Activated CD8-positive, alpha-beta memory T cell treated with anti-CD3 and anti-CD28 coated beads, Interleukin-2, amount 50 U/mL, for 4 hours (primary cell): ENCODE measurements around the gene PSTPIP1.

Experiments
- DNase-seq: peaks from one replicate; pipeline ENCODE4 v3.0.0-alpha.2; 2020

PSTPIP1 gene

GRCh38 chr15:77032052-77032646 is 37.2 kb downstream of the PSTPIP1 start:
- DNase-seq = peak; percentile 9

GRCh38 chr15:77032647-77033416 is 37.9 kb downstream of the PSTPIP1 start:
- peak; percentile 13 for DNase-seq

DNA sequence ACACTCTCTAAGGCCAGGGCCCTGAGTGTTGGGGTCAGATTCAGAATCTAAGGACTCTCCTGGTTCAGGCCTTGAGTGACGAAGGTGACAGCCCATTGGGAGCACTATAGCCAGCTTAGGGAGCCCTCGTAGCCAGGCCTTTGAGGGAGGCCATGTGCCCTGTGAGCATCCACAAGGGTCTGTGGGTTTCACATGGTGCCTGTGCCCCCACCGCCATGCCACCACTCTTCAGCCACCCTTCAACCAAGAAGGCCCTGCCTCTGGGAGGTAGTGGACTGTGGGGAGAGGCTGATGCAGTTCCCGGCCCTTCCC is 38.4 kb downstream of the PSTPIP1 start:
- no peak for DNase-seq

- DNase-seq = peak; percentile 15
Observed at GRCh38 chr15:77033729-77034671, 39.1 kb downstream of the PSTPIP1 start.

- peak; percentile 54 for DNase-seq
Observed at GRCh38 chr15:77034695-77035489, 40.0 kb downstream of the PSTPIP1 start.

GRCh38 chr15:77035584-77035983 is 40.7 kb downstream of the PSTPIP1 start:
- peak; percentile 11 for DNase-seq

- peak; percentile 13 for DNase-seq
Observed at GRCh38 chr15:77035999-77036471, 41.1 kb downstream of the PSTPIP1 start.

DNA sequence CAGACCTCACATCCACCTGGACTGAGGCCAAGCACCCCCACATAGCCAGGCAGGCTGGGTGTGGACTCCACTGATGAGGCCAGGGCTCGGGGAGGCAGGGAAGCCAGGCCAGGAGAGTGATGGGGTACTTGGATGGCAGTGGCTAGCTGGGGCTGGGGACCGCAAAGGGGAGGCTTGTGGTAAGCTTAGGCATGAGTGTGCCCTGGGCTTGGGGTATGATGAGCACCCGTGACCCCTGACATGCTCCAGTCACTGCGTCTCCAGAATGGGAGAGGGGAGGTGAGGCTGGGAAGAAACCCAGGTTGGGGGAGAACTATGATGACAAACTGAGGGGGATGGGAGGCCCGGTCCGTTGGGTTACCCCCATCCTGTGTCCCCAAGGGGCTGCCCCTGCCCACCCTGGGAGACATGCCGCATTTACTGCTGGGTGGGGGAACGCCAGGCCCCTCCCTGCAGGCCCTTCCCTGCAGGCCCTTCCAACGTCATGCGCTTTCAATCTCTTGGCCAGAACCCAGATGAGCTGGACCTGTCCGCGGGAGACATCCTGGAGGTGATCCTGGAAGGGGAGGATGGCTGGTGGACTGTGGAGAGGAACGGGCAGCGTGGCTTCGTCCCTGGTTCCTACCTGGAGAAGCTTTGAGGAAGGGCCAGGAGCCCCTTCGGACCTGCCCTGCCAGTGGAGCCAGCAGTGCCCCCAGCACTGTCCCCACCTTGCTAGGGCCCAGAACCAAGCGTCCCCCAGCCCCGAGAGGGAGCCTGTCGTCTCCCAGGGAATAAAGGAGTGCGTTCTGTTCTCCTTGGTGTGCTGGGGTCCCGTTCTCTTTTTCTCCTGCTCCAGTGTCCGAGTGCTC is 41.8 kb downstream of the PSTPIP1 start:
- DNase-seq = peak; percentile 12

DNA sequence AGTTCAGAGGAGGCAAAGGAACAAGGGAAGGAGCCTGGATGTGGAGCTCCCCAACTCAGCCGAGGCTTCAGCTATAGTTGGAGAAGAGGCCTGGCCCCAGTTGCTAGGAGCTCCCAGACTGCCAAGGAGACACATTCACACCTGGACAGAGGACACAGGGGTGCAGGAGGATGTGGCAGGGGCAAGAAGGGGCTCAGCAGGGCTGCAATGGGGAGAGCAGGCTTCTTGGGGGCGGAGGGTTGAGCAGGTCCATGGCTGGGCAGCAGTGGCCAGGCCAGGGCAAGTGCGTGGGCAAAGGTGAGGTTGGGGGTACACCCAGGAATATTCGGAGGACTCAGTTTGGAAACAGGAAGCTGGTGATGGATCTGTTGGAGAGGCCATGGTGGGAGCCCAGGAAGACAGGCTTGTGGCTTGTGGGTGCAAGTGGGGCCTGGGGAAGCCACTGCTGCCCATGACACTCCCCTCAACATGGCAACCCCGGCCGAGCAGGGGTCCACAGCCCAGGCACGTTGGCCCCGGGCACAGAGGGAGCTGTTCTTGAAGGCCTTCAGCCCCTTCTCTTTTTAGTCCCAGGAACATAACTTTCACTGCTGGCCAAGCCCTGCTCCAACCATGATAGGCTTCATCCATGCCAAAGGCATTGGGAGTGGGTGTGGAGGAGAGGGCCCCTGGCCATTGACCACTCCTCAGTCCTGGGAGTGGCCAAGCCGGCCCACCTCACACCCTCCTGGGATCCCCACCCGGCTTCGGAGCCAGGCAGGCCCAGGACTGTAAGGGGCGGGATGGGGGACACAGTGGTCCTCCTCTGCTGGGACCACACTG is 42.7 kb downstream of the PSTPIP1 start:
- peak; percentile 13 for DNase-seq

GRCh38 chr15:77038312-77039216 is 43.6 kb downstream of the PSTPIP1 start:
- DNase-seq = peak; percentile 13

DNA sequence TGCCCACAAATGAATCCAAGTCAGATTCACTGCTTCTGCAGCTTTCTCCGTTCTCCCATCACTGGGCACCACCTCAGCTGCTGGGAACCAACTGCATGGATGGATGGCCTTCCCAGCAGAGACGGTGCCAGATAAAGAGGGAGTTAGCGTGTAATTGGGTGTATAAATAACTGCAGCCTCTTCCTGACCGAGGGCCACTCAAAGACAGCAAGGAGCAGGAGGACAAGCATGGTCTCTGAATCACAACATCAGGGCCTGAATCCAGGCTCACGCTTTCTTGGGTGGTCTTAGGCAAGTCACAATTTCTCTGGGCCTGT is 44.2 kb downstream of the PSTPIP1 start:
- DNase-seq = no peak

GRCh38 chr15:77039848-77040247 is 44.9 kb downstream of the PSTPIP1 start:
- DNase-seq = no peak

- no peak for DNase-seq
Observed at GRCh38 chr15:77040673-77041072, 45.7 kb downstream of the PSTPIP1 start.

- DNase-seq = no peak
Observed at GRCh38 chr15:77042245-77042919, 47.5 kb downstream of the PSTPIP1 start.

- no peak for DNase-seq
Observed at GRCh38 chr15:77042955-77043920, 48.3 kb downstream of the PSTPIP1 start.

DNA sequence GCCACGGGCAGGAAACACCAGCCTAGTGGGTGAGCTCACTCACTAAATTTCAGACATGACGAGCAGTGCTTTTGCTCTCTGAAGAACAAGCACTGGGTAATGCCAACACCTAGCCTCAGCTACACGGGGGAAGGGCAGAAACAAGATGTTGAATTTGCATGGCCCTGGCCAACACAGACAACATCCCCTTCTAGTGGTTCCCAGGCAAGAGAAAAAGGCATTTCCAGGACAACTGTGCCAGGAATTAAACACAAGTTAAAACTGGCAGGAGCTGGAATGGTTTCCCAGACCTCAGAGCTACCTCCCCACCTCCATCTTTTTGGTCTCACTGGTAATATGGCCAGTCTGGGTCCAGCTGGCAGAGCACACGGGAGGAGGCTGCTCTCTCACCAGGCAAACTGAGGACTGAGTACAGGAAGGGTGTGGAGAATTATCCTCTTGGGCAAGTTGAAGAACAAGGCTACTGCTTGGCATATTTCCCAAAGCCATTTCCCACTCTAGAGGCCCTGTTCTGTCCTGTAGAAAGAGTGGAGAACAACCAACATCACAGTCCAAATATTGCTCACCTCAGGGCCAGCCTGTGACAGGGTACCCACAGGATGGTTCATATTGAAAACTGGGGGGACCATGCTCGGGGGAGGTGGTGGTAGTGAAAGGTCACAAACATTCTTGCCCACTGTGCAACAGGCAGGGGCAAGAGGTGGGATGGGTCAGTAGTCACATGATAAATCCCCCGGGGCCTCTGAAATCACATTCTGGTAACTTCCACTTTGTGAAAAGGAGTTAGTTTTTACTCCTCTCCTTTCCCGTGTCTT is 49.5 kb downstream of the PSTPIP1 start:
- DNase-seq = no peak

GRCh38 chr15:77045985-77046384 is 51.1 kb downstream of the PSTPIP1 start:
- DNase-seq = no peak
